ENCODE measurements around the gene MYO16.

DNA sequence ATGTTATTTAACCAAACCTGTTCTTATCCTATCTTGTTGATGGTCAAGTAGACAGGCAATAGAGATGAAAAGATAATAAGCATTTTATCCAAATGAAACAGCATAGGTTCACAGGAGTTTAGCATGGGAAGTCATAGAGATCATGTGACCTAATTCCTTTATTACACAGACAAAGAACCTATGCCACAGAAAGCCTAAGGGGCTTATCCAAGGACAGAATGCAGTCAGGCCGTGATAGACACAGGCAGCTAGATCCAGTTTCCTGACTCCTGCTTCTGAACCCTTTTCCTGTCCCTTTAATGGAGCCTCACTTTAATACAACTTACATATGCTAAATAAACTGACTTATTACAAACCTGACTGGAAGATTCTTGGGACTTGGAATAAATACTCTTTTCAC, 624.9 kb downstream of the MYO16 start:
- TF ChIP-seq, protein P1, sequence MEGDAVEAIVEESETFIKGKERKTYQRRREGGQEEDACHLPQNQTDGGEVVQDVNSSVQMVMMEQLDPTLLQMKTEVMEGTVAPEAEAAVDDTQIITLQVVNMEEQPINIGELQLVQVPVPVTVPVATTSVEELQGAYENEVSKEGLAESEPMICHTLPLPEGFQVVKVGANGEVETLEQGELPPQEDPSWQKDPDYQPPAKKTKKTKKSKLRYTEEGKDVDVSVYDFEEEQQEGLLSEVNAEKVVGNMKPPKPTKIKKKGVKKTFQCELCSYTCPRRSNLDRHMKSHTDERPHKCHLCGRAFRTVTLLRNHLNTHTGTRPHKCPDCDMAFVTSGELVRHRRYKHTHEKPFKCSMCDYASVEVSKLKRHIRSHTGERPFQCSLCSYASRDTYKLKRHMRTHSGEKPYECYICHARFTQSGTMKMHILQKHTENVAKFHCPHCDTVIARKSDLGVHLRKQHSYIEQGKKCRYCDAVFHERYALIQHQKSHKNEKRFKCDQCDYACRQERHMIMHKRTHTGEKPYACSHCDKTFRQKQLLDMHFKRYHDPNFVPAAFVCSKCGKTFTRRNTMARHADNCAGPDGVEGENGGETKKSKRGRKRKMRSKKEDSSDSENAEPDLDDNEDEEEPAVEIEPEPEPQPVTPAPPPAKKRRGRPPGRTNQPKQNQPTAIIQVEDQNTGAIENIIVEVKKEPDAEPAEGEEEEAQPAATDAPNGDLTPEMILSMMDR (IDR thresholded peaks at IDR 0.05) = no peak
- no peak for TF ChIP-seq POLR2A (IDR thresholded peaks at IDR 0.05)
